ENCODE measurements around the gene ITGA1. TPM values are rescaled to one million over a fixed set of nuclear protein-coding genes. Genes with fewer than 3 reads are reported as not detected.
A peak's percentile ranks its signal among the peaks of the same experiment; 100 is the strongest.

Gene ITGA1
- total RNA-seq, 4 donors from 2014 or later, result 2.4 to 10.7 (median 5.4) TPM

DNA sequence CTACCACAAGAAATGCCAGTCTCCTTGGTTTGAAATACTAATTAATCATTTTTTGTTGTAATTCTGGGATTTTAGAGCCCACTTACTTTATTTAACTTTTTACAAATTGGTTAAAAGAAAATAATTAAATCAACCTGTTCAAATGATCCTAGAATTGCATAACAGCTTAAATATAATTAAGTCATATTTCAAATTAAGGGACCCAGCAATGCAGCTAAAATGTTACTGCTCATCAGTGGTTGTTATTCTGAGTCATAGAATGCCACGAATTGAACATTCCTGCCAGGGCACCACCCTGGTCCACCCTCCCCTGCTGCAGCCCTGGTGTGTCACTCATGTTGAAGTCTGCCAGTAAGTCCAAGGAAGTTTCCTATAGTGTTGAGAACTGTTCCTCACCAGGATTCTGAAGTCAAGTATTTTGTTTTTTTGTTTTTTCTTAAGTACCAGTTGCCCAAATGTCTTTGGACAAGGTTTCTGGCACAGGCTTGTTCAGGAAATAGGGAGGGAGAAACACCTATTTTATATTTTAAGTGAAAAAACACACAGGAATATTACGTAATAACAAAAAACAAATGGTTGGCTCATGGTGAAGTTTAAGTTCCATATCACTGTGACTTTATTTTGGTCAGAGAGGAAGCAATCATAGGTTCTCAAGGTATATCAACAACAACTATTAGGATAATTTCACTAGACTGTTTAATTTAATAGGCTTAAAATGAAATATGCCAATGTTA lies 4.3 kb upstream of the ITGA1 start:
- peak in 1 of 2 donors; percentile 84 for DNase-seq (ENCODE audit: low spot score in 2 of 2)
- intact Hi-C loops (cut with DNase I; ENCODE audit: low total_unique reads), result no loop called here
- H3K4me3 ChIP-seq (ENCODE audit: low read depth, poor library complexity, severe bottlenecking), result no peak overlapping the region
- TF ChIP-seq CTCF (IDR thresholded peaks at IDR 0.05) (no peak), POLR2A (IDR thresholded peaks at IDR 0.05) (no peak)
- 34 to 37% methylated on average over 2 of the region's 2 CpGs for WGBS, 2 donors

DNA sequence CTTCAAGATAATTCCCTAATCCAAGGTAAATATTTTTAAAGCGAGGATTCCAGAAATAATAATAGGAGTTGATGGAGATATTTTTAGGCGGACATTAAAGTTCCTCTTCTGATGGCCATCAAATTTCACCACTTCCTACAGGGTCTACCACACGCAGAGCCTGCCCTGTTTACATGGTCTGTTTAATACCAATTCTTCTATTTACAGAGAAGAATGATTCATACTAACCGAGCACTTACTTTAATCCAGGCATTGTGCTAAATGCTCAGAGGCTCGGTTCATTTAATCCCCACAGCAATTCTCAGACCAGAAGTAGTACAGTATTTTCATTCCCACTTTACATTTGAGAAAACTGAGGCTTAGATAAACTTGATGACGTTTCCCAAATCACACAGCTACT lies 3.0 kb upstream of the ITGA1 start:
- WGBS, 2 donors, result 74 to 78% methylated on average over 6 of the region's 6 CpGs
- H3K4me3 ChIP-seq (ENCODE audit: low read depth, poor library complexity, severe bottlenecking), result no peak overlapping the region
- DNase-seq (ENCODE audit: low spot score in 2 of 2), result no peak
- no peak for TF ChIP-seq POLR2A (IDR thresholded peaks at IDR 0.05)
- no peak for TF ChIP-seq CTCF (IDR thresholded peaks at IDR 0.05)
- intact Hi-C loops (cut with DNase I; ENCODE audit: low total_unique reads), result no loop called here

- WGBS, 2 donors, result 58 to 61% methylated on average over 4 of the region's 4 CpGs
- intact Hi-C loops (cut with DNase I; ENCODE audit: low total_unique reads), result no loop called here
- no peak for DNase-seq (ENCODE audit: low spot score in 2 of 2)
Measured at GRCh38 chr5:52786391-52786790, 1.3 kb upstream of the ITGA1 start.

DNA sequence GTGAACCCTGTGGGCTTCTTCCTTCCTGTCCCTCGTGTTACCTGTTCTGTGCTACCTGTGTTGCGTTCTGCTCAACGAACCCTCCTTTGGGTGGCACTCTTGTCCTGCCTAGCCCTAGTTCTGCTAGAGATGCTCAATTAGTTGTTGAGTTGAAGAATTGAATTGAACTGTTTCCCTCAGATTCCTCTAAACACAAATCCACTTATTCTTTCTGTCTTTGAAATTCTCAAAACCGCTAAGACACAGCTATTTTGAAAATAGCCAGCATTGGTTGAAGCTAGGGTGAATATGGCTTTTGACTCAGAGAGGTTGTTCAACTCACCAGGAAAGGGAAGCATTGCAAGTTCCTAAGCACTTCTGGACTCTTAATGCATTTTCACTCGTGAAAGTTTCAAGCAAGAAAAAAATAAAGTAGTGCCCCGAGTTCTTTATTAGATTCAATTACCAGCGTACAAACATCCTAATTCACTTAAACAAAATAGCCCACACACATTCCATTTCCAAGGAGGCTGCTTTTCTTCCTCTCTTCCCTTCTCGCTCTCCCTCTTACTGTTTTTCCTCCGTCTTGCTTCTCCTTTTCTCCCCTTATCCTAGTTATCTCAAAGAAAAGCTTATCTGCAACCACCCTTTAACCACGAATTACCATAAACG lies 642 bp upstream of the ITGA1 start:
- intact Hi-C loops (cut with DNase I; ENCODE audit: low total_unique reads), result no loop called here
- WGBS, 2 donors, result 4 to 6% methylated on average over 11 of the region's 11 CpGs
- TF ChIP-seq CTCF (IDR thresholded peaks at IDR 0.05), result no peak
- no peak for TF ChIP-seq POLR2A (IDR thresholded peaks at IDR 0.05)
- DNase-seq (ENCODE audit: low spot score in 2 of 2), result no peak
- H3K4me3 ChIP-seq (ENCODE audit: low read depth, poor library complexity, severe bottlenecking), result no peak overlapping the region

More at GRCh38 chr5:52786391-52786790, 1.3 kb upstream of the ITGA1 start:
- no peak overlapping the region for H3K4me3 ChIP-seq (ENCODE audit: low read depth, poor library complexity, severe bottlenecking)
- TF ChIP-seq POLR2A (IDR thresholded peaks at IDR 0.05) (no peak), CTCF (IDR thresholded peaks at IDR 0.05) (no peak)

GRCh38 chr5:52788505-52788821 lies 747 bp downstream of the ITGA1 start:
- no peak for DNase-seq (ENCODE audit: low spot score in 2 of 2)
- 7 to 8% methylated on average over 7 of the region's 7 CpGs for WGBS, 2 donors
- H3K4me3 ChIP-seq (ENCODE audit: low read depth, poor library complexity, severe bottlenecking), result peak overlapping the region; percentile 35
- intact Hi-C loops (cut with DNase I; ENCODE audit: low total_unique reads), result loop anchor here (2.0 kb wide), 1 partner anchor 128 kb away; no protein-coding TSS in a partner anchor
- TF ChIP-seq POLR2A (IDR thresholded peaks at IDR 0.05) (no peak), CTCF (IDR thresholded peaks at IDR 0.05) (no peak)

Measured in lower leg skin (tissue), 4 donors.